ENCODE measurements around the gene GNA14.
"Not testable (repeated sequence)": the region's sequence is repeated elsewhere in the genome, so short reads cannot be mapped to it uniquely, and the experiment has no call there.

GNA14 gene

GRCh38 chr9:77489405-77490163 lies 158.5 kb downstream of the GNA14 start:
- not testable (repeated sequence) for DNase-seq (ENCODE audit: low spot score)

GRCh38 chr9:77488439-77489126 lies 159.5 kb downstream of the GNA14 start:
- DNase-seq (ENCODE audit: low spot score), result no peak

GRCh38 chr9:77486968-77487367 lies 161.2 kb downstream of the GNA14 start:
- DNase-seq (ENCODE audit: low spot score), result no peak

GRCh38 chr9:77486463-77486862 lies 161.7 kb downstream of the GNA14 start:
- no peak for DNase-seq (ENCODE audit: low spot score)

GRCh38 chr9:77475641-77476473 lies 172.3 kb downstream of the GNA14 start:
- peak; percentile 47 for DNase-seq (ENCODE audit: low spot score)

GRCh38 chr9:77474936-77475335 lies 173.2 kb downstream of the GNA14 start:
- no peak for DNase-seq (ENCODE audit: low spot score)

- no peak for DNase-seq (ENCODE audit: low spot score)
Observed at GRCh38 chr9:77472646-77473045, 175.5 kb downstream of the GNA14 start.

GRCh38 chr9:77471572-77471971 lies 176.6 kb downstream of the GNA14 start:
- DNase-seq (ENCODE audit: low spot score), result no peak

- no peak for DNase-seq (ENCODE audit: low spot score)
Observed at GRCh38 chr9:77469515-77470231, 178.4 kb downstream of the GNA14 start.

- DNase-seq (ENCODE audit: low spot score), result no peak
Observed at GRCh38 chr9:77464661-77465060, 183.5 kb downstream of the GNA14 start.

- DNase-seq (ENCODE audit: low spot score), result no peak
Observed at GRCh38 chr9:77463151-77463550, 185.0 kb downstream of the GNA14 start.

GRCh38 chr9:77462066-77462465 lies 186.1 kb downstream of the GNA14 start:
- DNase-seq (ENCODE audit: low spot score), result no peak

GRCh38 chr9:77460938-77461337 lies 187.2 kb downstream of the GNA14 start:
- DNase-seq (ENCODE audit: low spot score), result no peak

- peak; percentile 61 for DNase-seq (ENCODE audit: low spot score)
Observed at GRCh38 chr9:77457916-77458592, 190.1 kb downstream of the GNA14 start.

GRCh38 chr9:77456829-77457437 lies 191.2 kb downstream of the GNA14 start:
- peak; percentile 75 for DNase-seq (ENCODE audit: low spot score)

- DNase-seq (ENCODE audit: low spot score), result peak; percentile 26
Observed at GRCh38 chr9:77455312-77455927, 192.7 kb downstream of the GNA14 start.

- DNase-seq (ENCODE audit: low spot score), result no peak
Observed at GRCh38 chr9:77454663-77455062, 193.5 kb downstream of the GNA14 start.

GRCh38 chr9:77453825-77454647 lies 194.1 kb downstream of the GNA14 start:
- DNase-seq (ENCODE audit: low spot score), result no peak

- no peak for DNase-seq (ENCODE audit: low spot score)
Observed at GRCh38 chr9:77451507-77451906, 196.6 kb downstream of the GNA14 start.

GRCh38 chr9:77450085-77450475 lies 198.0 kb downstream of the GNA14 start:
- no peak for DNase-seq (ENCODE audit: low spot score)

Measured in CD4-positive, alpha-beta T cell treated with Interleukin-6 at 100 ng/mL for 8 hours (primary cell).